ENCODE data around the gene DNAJB11.
"Not testable (repeated sequence)": the region's sequence is repeated elsewhere in the genome, so short reads cannot be mapped to it uniquely, and the experiment has no call there.

Gene DNAJB11

DNA sequence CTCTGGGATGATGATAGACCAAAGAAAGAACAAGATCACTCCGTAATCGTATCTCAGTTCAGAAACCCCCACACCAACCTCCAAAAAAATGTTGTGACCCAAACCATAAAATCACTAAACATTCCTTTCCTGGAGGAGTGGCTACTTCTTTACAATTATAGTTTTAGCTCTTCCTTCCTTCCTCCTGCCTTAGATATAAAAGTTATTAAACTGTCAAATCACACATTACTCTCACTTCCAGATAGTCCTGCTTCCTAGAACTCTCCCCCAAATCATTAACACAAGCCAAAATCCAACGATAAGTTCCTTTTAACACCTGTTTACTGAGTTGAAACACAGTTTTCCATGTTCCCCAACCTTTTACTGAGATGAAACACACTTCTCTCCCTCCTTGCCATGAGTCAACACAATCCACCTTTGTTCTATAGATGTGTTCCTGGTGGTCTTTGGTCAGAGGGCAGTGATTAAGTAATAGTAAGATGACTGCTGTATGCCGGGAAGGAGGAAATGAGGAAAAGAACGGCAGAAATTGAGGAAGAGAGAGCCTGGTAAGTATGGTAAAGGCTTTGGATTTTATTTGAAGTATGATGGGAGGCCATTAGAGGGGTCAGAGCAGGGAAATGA lies 18.0 kb upstream of the DNAJB11 start:
- FAIRE-seq = no peak

DNA sequence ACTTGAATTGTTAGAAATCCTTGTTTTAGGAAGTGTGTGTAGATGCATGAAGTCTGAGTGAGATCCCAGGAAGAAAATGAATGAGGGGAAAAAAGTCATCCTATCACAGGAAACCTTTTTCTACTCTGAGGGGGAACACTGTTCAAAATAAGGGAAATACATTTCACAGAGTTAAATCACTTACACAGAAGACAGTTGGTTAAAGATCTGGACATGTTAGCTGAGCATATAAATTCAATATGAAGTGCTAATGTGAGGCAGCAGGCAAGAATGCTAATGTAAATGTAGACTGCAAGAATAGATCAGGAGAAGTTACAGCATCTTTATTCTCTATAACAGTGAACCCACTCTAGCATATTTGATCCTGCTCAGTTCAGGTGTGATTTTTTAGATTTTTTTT lies 5.9 kb upstream of the DNAJB11 start:
- FAIRE-seq = no peak

- no peak for FAIRE-seq
Observed at GRCh38 chr3:186566772-186567071, 3.8 kb upstream of the DNAJB11 start.

DNA sequence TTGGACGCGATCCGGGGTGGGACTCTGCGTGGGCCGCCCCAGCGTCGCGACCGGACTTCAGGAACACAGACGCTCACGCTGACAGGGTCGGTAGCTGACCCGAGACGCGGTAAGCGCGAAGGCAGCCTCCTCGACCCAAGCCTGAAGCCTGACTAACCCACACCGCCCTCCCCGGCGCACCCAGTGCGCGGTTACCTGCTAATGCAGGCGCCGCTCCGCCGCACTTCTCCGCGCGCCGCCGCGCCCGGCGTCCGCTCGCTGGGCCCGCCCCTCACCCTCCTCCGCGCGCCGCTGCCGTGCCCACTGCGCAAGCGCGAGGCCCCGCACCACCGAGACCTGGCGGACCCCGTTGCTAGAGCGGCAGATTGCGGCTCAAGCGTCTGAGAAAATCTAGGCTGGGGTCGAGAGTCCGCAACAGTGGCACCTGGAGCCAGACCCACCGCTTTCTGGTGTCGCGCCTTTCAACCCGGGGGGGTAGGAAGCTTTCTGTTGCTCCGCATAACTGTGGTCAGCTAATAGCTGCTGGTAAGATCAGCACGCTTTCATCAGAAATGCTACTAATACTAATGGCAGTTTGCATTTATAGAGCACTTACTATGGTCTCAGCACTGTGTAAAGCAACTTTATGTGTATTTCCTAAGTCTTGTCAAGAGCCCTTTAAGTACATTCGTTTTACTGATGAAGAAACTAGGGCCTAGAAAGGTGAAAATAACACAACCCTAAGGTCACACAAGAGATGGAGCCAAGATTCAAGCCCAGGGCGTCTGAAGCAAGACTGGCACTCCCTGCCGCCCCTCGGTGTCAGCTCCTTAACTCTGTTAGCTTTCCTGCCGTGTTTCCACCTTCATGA lies 3.2 kb upstream of the DNAJB11 start, which contains the start of gene TBCCD1:
Gene TBCCD1, minus strand, starts transcription at position 268 of the 850 bp plus-strand sequence. CDS start 3,010 bp downstream, outside the sequence.
- FAIRE-seq = no peak

- not testable (repeated sequence) for FAIRE-seq
Observed at GRCh38 chr3:186569361-186569760, 1.2 kb upstream of the DNAJB11 start.

- no peak for FAIRE-seq
Observed at GRCh38 chr3:186569779-186570095, 783 bp upstream of the DNAJB11 start.

GRCh38 chr3:186570941-186571643 lies 572 bp downstream of the DNAJB11 start:
- no peak for FAIRE-seq

- no peak for FAIRE-seq
Observed at GRCh38 chr3:186571644-186572013, 1.1 kb downstream of the DNAJB11 start.

DNA sequence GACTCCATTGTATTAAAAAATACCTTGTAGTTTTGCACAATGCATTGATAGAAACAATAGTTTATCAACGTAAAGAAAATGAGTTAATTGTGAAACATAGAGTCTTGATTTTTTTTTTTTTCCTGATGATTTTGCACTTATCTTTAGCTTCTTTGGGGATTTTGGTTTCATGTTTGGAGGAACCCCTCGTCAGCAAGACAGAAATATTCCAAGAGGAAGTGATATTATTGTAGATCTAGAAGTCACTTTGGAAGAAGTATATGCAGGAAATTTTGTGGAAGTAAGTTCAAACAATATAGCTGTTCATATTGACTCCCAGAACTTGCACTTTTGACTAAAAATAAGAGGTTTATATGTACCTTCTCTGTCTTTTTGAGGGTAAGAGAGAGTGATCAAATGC lies 7.0 kb downstream of the DNAJB11 start:
- FAIRE-seq = no peak

DNA sequence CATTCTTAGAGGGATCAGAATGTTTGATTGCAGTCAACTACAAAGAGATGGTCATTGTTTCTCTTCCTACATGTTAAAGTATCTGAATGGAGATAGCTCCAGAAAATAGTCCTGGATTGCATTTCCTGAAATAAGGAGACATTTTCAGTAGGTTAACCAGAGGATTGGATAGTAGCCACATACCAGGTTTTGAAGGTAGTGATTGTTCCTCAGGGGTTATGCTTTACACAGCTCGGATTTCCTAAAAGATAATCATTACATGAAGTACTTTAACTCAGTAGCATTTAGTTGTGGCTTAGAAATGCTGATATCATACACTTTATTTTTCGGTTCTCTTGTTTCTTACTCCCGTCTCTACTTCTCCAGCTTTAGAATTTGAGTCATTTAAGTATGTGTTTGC lies 10.3 kb downstream of the DNAJB11 start:
- FAIRE-seq = no peak

DNA sequence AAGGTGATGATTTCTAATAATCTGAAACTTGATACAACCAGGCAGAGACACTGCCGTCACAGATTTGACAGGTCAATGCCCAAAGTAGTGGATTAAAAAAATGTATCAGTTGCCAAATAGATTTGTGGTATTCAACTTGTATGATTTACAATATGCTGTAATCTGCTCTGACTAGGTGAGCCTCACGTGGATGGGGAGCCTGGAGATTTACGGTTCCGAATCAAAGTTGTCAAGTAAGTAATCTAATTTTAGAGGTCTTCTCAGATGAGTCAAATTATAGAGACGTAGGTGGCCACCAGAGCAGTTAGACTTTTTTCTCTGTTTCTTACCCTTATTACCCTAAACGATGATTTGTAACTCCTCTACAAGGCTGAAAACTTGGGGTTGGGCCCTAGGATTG lies 12.0 kb downstream of the DNAJB11 start:
- FAIRE-seq = no peak

- FAIRE-seq = peak; percentile 77
Observed at GRCh38 chr3:186583831-186584230, 13.3 kb downstream of the DNAJB11 start.

DNA sequence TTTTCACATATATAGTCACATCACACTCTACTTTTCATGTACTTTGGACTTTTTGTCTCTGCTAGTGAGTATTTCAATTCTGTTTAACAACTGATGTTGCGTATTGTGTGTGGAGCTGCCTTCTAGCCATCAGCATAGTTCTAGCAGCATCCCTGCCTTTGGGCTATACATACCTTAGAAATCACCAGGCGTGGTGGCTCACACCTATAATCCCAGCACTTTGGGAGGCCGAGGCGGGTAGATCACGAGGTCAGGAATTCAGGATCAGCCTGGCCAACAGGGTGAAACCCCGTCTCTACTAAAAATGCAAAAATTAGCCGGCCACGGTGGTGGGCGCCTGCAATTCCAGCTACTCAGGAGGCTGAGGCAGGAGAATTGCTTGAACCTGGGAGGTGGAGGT lies 15.7 kb downstream of the DNAJB11 start:
- FAIRE-seq = not testable (repeated sequence)

GRCh38 chr3:186587183-186587582 lies 16.7 kb downstream of the DNAJB11 start:
- no peak for FAIRE-seq

DNA sequence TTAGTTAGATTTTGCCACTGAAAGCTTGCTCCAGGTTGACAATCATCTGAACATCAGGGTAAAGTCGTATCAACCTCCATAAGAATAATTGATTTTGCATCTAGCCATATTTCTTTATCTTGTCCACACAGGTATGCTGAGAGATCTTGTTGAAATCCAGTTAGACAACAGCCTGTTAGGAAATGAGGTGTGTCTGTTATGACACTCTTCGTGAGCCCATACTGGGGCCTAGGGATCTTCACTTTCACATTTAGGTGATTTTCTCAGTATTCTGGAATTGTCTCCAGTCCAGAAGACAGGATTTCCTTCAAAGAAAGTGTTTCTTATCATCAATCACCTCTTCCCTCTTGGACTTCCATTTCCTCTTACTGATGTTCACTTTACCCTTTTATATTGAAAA lies 18.1 kb downstream of the DNAJB11 start:
- peak; percentile 75 for FAIRE-seq

GRCh38 chr3:186589121-186589520 lies 18.6 kb downstream of the DNAJB11 start:
- FAIRE-seq = peak; percentile 73

- FAIRE-seq = peak; percentile 74
Observed at GRCh38 chr3:186589856-186590579, 19.5 kb downstream of the DNAJB11 start.

DNA sequence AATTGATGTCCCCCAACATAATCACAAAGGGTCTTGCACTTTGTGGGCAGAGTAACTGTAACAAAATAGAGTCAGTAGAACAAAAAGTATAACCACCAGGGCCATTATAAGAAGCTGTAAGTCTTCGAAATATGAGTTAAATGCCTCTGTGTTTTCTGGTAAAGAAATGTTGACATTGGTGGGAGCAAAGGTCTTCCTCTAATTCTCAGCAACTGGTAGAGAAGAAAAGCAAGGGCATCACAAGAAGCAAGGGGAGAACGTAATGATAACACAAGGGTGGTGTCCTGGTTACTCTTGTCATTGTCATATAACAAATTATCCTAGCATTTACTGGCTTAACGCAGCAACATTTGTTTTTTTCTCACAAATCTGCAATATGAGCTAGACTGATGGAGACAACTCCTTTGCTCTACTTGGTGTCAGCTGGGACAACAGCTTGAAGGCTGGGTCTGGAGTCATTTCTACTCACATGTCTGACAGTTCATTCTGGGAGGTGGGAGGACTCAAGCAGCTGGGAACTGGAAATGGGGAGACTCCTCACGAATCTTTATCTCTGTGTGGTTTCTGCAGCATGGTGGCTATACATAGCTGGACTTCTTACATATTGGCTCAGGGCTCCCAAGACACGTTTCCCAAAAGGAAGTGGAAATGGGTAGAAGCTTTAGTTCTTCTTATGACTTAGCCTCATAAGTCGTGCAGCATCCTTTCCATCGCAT lies 20.2 kb downstream of the DNAJB11 start:
- no peak for FAIRE-seq

GRCh38 chr3:186592682-186593081 lies 22.2 kb downstream of the DNAJB11 start:
- FAIRE-seq = no peak

DNA sequence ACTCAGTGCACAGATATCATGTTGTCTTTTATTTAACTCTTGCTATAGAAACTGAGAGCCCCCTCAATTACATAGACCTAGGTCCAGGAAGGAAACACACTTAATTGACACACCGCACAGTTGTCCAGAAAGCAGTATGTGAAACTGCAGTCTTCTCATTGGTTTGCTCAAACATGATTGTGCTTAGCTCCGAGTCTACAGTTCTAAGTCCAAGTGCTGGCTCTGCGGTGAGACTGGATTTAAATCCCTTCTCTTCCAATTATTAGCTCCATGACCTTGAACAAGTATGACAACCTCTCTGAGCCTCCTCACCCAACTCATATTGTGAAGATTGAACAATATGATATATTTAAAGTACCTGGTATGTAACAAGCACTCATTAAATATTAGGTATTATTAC lies 23.3 kb downstream of the DNAJB11 start:
- FAIRE-seq = no peak

GRCh38 chr3:186594591-186595113 lies 24.1 kb downstream of the DNAJB11 start:
- FAIRE-seq = no peak

GRCh38 chr3:186596568-186597287 lies 26.2 kb downstream of the DNAJB11 start:
- no peak for FAIRE-seq
